NOMO-1 (cell line): ENCODE measurements around the gene TRIM2.

Experiments
- DNase-seq, 2 experiments: peaks; one replicate each; lab custom pipeline; 2025; ENCODE audit not compliant: unreplicated experiment in 2 of 2; lab: John Stamatoyannopoulos, UW

Gene TRIM2

GRCh38 chr4:153324046-153324445, 119.8 kb downstream of the TRIM2 start:
- no peak for DNase-seq

DNA sequence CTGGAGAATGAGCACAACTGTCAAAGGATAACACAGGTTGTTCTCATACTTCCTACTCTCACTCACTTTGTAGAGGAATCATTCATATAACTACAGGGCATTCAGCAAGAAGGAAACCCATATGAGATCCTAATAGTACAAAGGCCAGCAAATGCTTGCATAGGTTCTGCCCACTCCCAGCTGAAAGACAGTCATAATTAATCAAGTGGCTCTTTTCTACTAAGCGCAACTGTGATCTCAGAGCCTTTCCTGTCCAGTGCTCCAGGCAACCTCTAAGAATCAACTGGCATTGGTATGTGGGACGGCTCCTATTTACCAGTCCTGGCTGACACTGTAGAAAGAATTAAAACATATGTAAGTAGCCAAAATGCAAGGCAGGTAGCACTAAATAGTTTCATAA, 121.3 kb downstream of the TRIM2 start:
- DNase-seq, result no peak

DNA sequence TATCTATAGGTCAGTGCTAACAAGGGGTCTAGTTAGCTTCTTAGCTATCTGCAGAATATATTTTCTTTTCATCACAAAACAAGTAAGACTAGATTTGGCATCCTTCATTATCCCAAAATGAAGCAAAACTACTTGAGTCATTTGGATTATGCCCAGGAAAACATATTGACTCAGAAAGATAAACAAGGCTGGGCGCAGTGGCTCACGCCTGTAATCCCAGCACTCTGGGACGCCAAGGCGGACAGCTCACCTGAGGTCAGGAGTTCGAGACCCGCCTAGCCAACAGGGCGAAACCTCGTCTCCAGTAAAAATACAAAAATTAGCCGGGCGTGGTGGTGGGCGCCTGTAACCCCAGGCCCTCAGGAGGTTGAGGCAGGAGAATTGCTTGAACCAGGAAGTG, 122.3 kb downstream of the TRIM2 start:
- DNase-seq, result no peak

- peak in 1 of 2 experiments; percentile 43 for DNase-seq
Measured at GRCh38 chr4:153327247-153327646, 123.0 kb downstream of the TRIM2 start.

GRCh38 chr4:153332936-153333335, 128.7 kb downstream of the TRIM2 start:
- no peak for DNase-seq

GRCh38 chr4:153333874-153334273, 129.6 kb downstream of the TRIM2 start:
- DNase-seq, result no peak

GRCh38 chr4:153335665-153336064, 131.4 kb downstream of the TRIM2 start:
- DNase-seq, result no peak

GRCh38 chr4:153337686-153338085, 133.4 kb downstream of the TRIM2 start:
- no peak for DNase-seq

DNA sequence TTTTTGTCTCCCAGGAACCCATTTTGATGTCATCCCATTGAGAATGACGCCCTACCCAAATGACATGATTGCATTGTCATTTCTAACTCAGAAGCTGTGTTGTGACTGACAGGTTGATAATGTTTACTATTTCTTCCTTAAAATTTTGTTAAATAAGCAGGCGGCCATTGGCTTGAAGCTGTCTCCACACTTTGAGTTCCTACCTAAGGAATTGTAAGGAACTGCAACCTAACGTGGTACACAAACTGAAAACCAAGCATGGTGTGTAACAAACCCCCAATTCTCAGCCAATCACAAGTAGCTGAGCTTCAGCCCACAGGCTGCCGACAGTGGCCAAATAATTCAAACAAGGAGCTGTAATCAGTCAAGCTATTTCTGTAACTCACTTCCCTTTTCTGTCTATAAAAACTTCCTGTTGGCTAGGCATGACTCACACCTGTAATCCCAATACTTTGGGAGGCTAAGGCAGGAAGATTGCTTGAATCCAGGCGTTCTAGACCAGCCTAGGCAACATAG, 137.4 kb downstream of the TRIM2 start:
- peak; percentile 76 to 80 for DNase-seq

- DNase-seq, result no peak
Measured at GRCh38 chr4:153342751-153343552, 138.7 kb downstream of the TRIM2 start.

- DNase-seq, result peak; percentile 73 to 90
Measured at GRCh38 chr4:153344131-153345011, 140.1 kb downstream of the TRIM2 start, which contains the start of gene MND1. Gene MND1, plus strand, starts transcription at chr4:153344688. Its CDS starts 50 bp downstream, at chr4:153344738.

GRCh38 chr4:153345012-153345981, 141.1 kb downstream of the TRIM2 start:
- peak; percentile 45 to 55 for DNase-seq

DNA sequence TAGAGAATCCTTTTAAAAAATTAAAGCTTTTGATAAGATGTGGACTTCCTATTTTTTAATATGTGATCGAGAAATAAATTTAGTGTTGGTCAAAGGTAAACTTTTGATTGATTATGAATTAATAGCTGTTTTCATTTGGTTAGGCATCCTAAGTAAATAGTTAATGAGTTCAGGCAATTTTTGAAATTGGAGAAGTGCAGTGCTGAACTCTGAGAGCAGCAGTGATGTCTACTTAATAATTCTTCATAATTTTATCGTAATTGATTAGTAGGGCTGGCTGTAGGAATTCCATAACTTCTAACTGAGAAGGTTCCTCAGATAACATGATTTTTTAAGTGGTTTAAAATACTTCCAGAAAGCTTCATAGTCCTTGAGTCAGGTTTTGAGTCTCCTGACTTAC, 141.8 kb downstream of the TRIM2 start:
- DNase-seq, result no peak

- DNase-seq, result no peak
Measured at GRCh38 chr4:153346563-153346962, 142.3 kb downstream of the TRIM2 start.

DNA sequence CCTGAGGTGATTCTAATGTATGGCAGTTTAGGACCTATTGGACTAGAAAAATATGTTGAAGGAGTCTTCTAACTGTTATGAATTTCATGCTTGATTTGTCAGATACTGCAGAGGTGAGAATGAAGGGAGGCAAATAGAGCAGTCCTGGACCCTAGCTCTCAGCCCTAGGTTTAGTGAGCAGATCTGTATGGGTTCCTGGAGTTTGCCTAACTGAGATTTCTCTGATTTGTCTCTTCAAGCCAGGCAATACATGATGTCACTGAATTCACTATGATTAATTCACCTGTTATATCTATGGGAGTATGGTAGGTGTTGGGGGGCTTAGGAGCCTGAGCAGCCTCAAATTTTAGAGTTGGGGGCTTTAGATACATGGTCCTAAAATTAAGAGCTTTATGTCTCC, 142.9 kb downstream of the TRIM2 start:
- no peak for DNase-seq

DNA sequence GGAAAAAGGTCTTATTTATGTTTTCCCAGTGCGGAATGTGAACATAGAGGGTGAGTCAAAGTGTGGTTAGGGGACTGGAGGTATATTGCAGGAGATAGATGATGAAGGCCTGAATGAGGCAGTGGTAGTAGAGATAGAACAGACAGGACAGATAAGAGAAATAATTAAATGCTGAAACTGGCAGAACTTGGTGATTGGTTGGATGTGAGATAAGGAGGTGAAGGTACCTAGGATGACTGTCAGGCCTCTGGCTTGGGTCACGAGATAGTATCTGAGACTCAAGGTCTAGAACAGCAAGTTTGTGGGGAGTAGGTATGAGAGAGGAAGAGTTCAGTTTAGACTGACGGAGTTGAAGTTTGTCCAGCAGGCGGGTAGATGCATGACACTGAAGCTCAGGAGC, 143.8 kb downstream of the TRIM2 start:
- DNase-seq, result no peak

GRCh38 chr4:153349206-153349805, 145.1 kb downstream of the TRIM2 start:
- DNase-seq, result no peak

DNA sequence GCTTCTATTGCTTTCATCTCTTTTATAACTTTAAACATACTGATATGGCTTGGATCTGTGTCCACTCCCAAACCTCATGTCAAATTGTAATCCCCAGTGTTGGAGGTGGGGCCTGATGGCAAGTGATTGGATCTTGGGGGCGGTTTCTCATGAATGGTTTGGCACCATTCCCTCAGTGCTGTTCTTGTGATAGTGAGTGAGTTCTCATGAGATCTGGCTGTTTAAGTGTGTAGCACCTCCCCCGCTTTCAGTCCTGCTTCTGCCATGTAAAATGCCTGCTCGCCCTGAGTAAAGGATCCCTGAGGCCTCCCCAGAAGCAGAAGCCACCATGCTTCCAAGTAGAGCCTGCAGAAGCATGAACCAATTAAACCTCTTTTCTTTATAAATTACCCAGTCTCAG, 157.9 kb downstream of the TRIM2 start:
- no peak for DNase-seq

- DNase-seq, result no peak
Measured at GRCh38 chr4:153364061-153364460, 159.8 kb downstream of the TRIM2 start.

DNA sequence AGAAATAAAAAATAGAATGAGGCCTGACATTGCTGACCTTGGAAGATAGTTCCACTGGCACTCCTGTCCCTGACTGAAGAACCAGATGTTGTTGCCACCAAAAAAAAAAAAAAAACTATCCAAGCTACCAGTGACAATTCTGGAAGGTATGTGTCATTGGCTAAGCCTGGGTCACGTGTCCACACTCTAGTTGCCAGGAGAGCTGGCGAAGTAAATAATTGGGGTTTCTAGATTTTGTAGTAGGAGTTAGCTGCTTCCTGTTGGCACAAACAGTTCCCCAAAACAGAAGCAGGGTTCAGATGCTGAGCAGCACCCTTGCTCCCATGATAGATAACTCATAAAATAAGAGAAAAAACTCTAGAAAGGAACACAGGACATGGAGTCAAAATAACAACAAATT, 160.8 kb downstream of the TRIM2 start:
- DNase-seq, result no peak
